Measurements from ENCODE around the gene SNRNP25. TPM values are rescaled to one million over a fixed set of nuclear protein-coding genes. Genes with fewer than 3 reads are reported as not detected.

SNRNP25 gene
- total and polyA plus RNA-seq, 4 donors: 15.1 to 22.2 (median 17.7) TPM

GRCh38 chr16:58491-59439 lies 5.1 kb downstream of the SNRNP25 start:
- H3K27me3 ChIP-seq (ENCODE audit: control insufficient read depth in 4 of 4, insufficient read depth in 4 of 4, low read length in 3 of 4): no peaks in the 10 kb centered on the region
- H3K36me3 ChIP-seq (ENCODE audit: control insufficient read depth in 4 of 4, insufficient read depth in 3 of 4, low read depth in 1 of 4, low read length in 3 of 4): peaks cover 4 to 36% (median 9%) of the 10 kb centered on the region in 4 donors
- no peak overlapping the region for H3K4me3 ChIP-seq (ENCODE audit: low read depth in 1 of 3, low read length in 3 of 3)
- TF ChIP-seq YY1 (IDR thresholded peaks at IDR 0.05) (no peak), NR2F2 (IDR thresholded peaks at IDR 0.05) (no peak), ATF3 (IDR thresholded peaks at IDR 0.05) (no peak), GABPA (IDR thresholded peaks at IDR 0.05 in 1 of 2, conservative IDR thresholded peaks at IDR 0.05 in 1 of 2) (no peak), FOXA1 (IDR thresholded peaks at IDR 0.05) (no peak), CTCF (IDR thresholded peaks at IDR 0.05; ENCODE audit: low read depth, low read length, missing input control) (no peak)
- peaks cover 0 to 8% (median 4%) of the 10 kb centered on the region in 4 donors for H3K4me1 ChIP-seq (ENCODE audit: control insufficient read depth in 4 of 4, insufficient read depth in 4 of 4, low read length in 3 of 4)
- H3K27ac ChIP-seq (ENCODE audit: low read depth in 1 of 2, low read length in 2 of 2): no peak overlapping the region
- H3K9me3 ChIP-seq (ENCODE audit: control insufficient read depth in 4 of 4, low read length in 3 of 4): no peaks in the 10 kb centered on the region
- no peak overlapping the region for H3K9ac ChIP-seq (ENCODE audit: low read depth in 1 of 2, low read length in 2 of 2)
- WGBS: 92% methylated on average over 29 of the region's 29 CpGs
- no peak for DNase-seq (ENCODE audit: low spot score)

GRCh38 chr16:59440-60059 lies 5.9 kb downstream of the SNRNP25 start:
- Histone ChIP-seq H3K4me1 (ENCODE audit: control insufficient read depth in 4 of 4, insufficient read depth in 4 of 4, low read length in 3 of 4) (peaks cover 0 to 9% (median 2%) of the 10 kb centered on the region in 4 donors), H3K27ac (ENCODE audit: low read depth in 1 of 2, low read length in 2 of 2) (no peak overlapping the region), H3K36me3 (ENCODE audit: control insufficient read depth in 4 of 4, insufficient read depth in 3 of 4, low read depth in 1 of 4, low read length in 3 of 4) (peaks cover 4 to 36% (median 9%) of the 10 kb centered on the region in 4 donors), H3K9ac (ENCODE audit: low read depth in 1 of 2, low read length in 2 of 2) (no peak overlapping the region), H3K4me3 (ENCODE audit: low read depth in 1 of 3, low read length in 3 of 3) (no peak overlapping the region), H3K27me3 (ENCODE audit: control insufficient read depth in 4 of 4, insufficient read depth in 4 of 4, low read length in 3 of 4) (no peaks in the 10 kb centered on the region), H3K9me3 (ENCODE audit: control insufficient read depth in 4 of 4, low read length in 3 of 4) (no peaks in the 10 kb centered on the region)
- no peak for TF ChIP-seq CTCF (IDR thresholded peaks at IDR 0.05; ENCODE audit: low read depth, low read length, missing input control)
- no peak for TF ChIP-seq FOXA2 (IDR thresholded peaks at IDR 0.05)
- TF ChIP-seq RAD21 (IDR thresholded peaks at IDR 0.05): no peak
- TF ChIP-seq GABPA (IDR thresholded peaks at IDR 0.05 in 1 of 2, conservative IDR thresholded peaks at IDR 0.05 in 1 of 2): no peak
- no peak for TF ChIP-seq MAX (IDR thresholded peaks at IDR 0.05)
- no peak for TF ChIP-seq ATF3 (IDR thresholded peaks at IDR 0.05)
- no peak for TF ChIP-seq NR2F2 (IDR thresholded peaks at IDR 0.05)
- no peak for TF ChIP-seq FOXA1 (IDR thresholded peaks at IDR 0.05)
- 90% methylated on average over 14 of the region's 14 CpGs for whole genome bisulfite sequencing
- DNase-seq (ENCODE audit: low spot score): no peak

Data from liver (tissue), 9 donors.